ENCODE measurements around the gene ANAPC2.

DNA sequence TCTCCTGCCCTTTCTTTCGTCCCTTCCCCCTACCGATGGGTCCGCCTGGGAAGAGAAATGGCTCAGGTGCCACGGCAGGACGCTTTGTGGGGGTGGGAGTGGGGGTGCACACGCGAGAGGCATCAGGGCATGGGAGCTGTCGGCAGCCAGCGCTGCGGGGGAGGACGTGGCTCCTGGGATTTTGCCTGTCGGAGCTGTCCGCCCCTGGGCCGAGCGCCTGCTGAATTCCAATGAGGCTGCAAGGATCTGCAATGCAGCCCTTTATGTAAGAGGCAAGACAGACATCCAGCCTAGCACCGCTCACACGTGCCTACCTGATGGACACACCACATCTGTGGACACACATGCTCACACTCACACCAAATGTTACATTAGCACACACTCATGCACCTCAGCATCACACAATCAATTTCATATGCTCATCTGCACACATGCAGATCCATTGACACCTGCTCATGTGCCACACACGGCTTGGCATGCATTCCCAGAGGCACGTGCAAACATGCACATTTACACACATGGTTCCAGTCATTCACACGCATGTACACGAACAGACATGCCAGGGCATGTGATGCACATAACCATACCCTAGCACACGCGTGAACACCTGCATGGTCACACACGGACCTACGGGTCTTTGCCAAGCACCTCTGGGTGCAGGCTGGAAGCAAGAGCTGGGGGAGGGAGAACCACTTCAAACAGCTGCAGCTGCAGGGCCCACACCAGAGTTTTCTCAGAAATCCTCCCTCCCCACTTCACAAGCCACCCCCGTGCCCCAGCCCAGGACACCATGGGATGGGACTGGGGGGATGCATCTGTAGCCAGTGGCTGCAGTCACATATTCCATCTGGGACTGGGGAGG lies 48.0 kb downstream of the ANAPC2 start:
- TF ChIP-seq CTCF (IDR thresholded peaks at IDR 0.05; ENCODE audit: insufficient read depth, low read depth, low read length) (no peak), EZH2 (IDR thresholded peaks at IDR 0.05; ENCODE audit: insufficient read depth, low read length) (no peak)

Measured in astrocyte (in vitro differentiated cells and primary cell).